GM12878 (cell line): ENCODE data around the gene UST.

ENCODE experiments used
- CHD4 ChIP-seq: fragments of 200-600 bp; sonication (generic); IDR thresholded peaks from 2 replicates; pipeline ENCODE4 v1.6.1; 2016; ENCODE audit warnings: mild to moderate bottlenecking
- EP300 ChIP-seq, 2 experiments: fragments of 150-350 bp in 1 of 2; IDR thresholded peaks; 2 replicates each; pipeline ENCODE4 v1.6.1; 2011 to 2012; ENCODE audit warnings: low read depth in 2 of 2, low read length in 2 of 2, borderline replicate concordance in 1 of 2, improper control_type of control experiment in 1 of 2, inconsistent platforms in 1 of 2; ENCODE audit not compliant: control insufficient read depth in 1 of 2
- FOS ChIP-seq: IDR thresholded peaks from 3 replicates; pipeline ENCODE4 v1.6.1; 2011; ENCODE audit warnings: borderline replicate concordance; ENCODE audit not compliant: insufficient read length; ENCODE audit errors: extremely low read depth
- HDAC2 ChIP-seq: fragments of 200-600 bp; sonication (generic); IDR thresholded peaks from 2 replicates; pipeline ENCODE4 v1.6.1; 2017
- MYB ChIP-seq: fragments of 150-350 bp; IDR thresholded peaks from 2 replicates; pipeline ENCODE4 v1.6.1; 2014; ENCODE audit warnings: mild to moderate bottlenecking, low read depth, low read length, borderline replicate concordance
- RAD21 ChIP-seq: IDR thresholded peaks from 2 replicates; pipeline ENCODE4 v1.6.1; 2011; ENCODE audit warnings: mild to moderate bottlenecking, low read depth, low read length, moderate library complexity; ENCODE audit not compliant: insufficient read depth
- ZNF274 ChIP-seq: IDR thresholded peaks from one replicate; pipeline ENCODE4 v1.8.0; 2011; ENCODE audit not compliant: insufficient read length, insufficient read depth
- TF ChIP-seq, protein P1 (sequence below): fragments of 450-650 bp; formaldehyde crosslinking; IDR thresholded peaks from 2 replicates; pipeline ENCODE4 v1.5.0; 2022; ENCODE audit warnings: mild to moderate bottlenecking, missing genetic modification characterization
- TF ChIP-seq, protein P2 (sequence below), 3 experiments: IDR thresholded peaks in 2 of 3; conservative IDR thresholded peaks in 1 of 3; 2 replicates each; pipeline ENCODE4 v1.5.1; 2011; ENCODE audit warnings: low read depth in 3 of 3, low read length in 3 of 3, mild to moderate bottlenecking in 3 of 3, control low read depth in 2 of 3, moderate library complexity in 2 of 3, inconsistent platforms in 1 of 3, mixed read lengths in 1 of 3; ENCODE audit not compliant: control insufficient read depth in 2 of 3, insufficient read depth in 1 of 3; ENCODE audit errors: extremely low read depth in 1 of 3
- TF ChIP-seq, protein P3 (sequence below): IDR thresholded peaks from 2 replicates; pipeline ENCODE4 v1.6.1; 2012; ENCODE audit warnings: low read depth, low read length, improper control_type of control experiment
- TF ChIP-seq, protein P4 (sequence below): IDR thresholded peaks from 2 replicates; pipeline ENCODE4 v1.6.1; 2011; ENCODE audit warnings: low read depth, low read length, improper control_type of control experiment, borderline replicate concordance
- TF ChIP-seq, protein P5 (sequence below): fragments of 450-650 bp; IDR thresholded peaks from 2 replicates; pipeline ENCODE4 v1.6.1; 2017; ENCODE audit warnings: mild to moderate bottlenecking

DNA sequence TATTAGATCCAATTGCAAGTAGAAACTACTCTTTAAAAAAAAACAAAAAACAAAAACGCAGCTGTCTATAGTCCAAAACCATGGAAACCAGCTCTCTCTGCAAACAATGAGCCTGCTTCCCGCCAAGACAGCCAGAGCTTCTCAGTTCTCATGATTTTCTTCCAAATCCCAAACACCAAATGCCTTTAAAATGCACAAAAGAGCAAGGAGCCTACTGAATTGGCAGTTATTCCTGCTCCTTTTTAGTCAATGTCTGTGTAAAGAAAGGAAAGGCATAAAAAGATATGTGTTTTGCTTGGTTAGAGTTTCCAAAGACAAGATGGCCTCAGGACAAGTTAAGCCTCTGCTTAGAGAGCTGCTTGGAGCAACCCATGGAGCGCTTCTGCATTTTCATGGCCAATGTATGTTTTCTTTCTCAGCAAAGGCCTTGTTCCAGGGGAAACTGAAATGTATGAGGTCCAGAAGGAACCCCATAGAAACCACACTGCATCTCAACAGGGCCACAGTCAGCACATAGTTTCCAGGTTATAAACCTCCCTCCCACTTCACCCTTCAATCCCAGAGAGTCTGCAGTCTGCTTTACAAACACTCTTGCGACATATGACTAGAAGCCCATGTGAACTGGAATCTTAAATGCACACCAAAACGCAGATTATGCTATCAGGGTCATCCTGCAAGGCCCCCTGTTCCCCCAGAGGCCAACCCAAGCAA lies 361.4 kb downstream of the UST start:
- TF ChIP-seq, protein P1, sequence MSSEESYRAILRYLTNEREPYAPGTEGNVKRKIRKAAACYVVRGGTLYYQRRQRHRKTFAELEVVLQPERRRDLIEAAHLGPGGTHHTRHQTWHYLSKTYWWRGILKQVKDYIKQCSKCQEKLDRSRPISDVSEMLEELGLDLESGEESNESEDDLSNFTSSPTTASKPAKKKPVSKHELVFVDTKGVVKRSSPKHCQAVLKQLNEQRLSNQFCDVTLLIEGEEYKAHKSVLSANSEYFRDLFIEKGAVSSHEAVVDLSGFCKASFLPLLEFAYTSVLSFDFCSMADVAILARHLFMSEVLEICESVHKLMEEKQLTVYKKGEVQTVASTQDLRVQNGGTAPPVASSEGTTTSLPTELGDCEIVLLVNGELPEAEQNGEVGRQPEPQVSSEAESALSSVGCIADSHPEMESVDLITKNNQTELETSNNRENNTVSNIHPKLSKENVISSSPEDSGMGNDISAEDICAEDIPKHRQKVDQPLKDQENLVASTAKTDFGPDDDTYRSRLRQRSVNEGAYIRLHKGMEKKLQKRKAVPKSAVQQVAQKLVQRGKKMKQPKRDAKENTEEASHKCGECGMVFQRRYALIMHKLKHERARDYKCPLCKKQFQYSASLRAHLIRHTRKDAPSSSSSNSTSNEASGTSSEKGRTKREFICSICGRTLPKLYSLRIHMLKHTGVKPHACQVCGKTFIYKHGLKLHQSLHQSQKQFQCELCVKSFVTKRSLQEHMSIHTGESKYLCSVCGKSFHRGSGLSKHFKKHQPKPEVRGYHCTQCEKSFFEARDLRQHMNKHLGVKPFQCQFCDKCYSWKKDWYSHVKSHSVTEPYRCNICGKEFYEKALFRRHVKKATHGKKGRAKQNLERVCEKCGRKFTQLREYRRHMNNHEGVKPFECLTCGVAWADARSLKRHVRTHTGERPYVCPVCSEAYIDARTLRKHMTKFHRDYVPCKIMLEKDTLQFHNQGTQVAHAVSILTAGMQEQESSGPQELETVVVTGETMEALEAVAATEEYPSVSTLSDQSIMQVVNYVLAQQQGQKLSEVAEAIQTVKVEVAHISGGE, result no peak
- TF ChIP-seq CHD4 (no peak), MYB (no peak), HDAC2 (no peak), FOS (no peak), ZNF274 (no peak), EP300 (IDR thresholded peaks at IDR 0.05; ENCODE audit: borderline replicate concordance in 1 of 2, control insufficient read depth in 1 of 2, low read depth in 2 of 2, low read length in 2 of 2) (no peak), RAD21 (no peak)
- TF ChIP-seq, protein P2, sequence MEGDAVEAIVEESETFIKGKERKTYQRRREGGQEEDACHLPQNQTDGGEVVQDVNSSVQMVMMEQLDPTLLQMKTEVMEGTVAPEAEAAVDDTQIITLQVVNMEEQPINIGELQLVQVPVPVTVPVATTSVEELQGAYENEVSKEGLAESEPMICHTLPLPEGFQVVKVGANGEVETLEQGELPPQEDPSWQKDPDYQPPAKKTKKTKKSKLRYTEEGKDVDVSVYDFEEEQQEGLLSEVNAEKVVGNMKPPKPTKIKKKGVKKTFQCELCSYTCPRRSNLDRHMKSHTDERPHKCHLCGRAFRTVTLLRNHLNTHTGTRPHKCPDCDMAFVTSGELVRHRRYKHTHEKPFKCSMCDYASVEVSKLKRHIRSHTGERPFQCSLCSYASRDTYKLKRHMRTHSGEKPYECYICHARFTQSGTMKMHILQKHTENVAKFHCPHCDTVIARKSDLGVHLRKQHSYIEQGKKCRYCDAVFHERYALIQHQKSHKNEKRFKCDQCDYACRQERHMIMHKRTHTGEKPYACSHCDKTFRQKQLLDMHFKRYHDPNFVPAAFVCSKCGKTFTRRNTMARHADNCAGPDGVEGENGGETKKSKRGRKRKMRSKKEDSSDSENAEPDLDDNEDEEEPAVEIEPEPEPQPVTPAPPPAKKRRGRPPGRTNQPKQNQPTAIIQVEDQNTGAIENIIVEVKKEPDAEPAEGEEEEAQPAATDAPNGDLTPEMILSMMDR (IDR thresholded peaks at IDR 0.05 in 2 of 3, conservative IDR thresholded peaks at IDR 0.05 in 1 of 3; ENCODE audit: control insufficient read depth in 2 of 3, extremely low read depth in 1 of 3, insufficient read depth in 1 of 3, low read depth in 3 of 3, low read length in 3 of 3), result no peak
- TF ChIP-seq, protein P3, sequence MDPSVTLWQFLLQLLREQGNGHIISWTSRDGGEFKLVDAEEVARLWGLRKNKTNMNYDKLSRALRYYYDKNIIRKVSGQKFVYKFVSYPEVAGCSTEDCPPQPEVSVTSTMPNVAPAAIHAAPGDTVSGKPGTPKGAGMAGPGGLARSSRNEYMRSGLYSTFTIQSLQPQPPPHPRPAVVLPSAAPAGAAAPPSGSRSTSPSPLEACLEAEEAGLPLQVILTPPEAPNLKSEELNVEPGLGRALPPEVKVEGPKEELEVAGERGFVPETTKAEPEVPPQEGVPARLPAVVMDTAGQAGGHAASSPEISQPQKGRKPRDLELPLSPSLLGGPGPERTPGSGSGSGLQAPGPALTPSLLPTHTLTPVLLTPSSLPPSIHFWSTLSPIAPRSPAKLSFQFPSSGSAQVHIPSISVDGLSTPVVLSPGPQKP, result no peak
- TF ChIP-seq, protein P4, sequence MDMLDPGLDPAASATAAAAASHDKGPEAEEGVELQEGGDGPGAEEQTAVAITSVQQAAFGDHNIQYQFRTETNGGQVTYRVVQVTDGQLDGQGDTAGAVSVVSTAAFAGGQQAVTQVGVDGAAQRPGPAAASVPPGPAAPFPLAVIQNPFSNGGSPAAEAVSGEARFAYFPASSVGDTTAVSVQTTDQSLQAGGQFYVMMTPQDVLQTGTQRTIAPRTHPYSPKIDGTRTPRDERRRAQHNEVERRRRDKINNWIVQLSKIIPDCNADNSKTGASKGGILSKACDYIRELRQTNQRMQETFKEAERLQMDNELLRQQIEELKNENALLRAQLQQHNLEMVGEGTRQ, result no peak
- TF ChIP-seq, protein P5, sequence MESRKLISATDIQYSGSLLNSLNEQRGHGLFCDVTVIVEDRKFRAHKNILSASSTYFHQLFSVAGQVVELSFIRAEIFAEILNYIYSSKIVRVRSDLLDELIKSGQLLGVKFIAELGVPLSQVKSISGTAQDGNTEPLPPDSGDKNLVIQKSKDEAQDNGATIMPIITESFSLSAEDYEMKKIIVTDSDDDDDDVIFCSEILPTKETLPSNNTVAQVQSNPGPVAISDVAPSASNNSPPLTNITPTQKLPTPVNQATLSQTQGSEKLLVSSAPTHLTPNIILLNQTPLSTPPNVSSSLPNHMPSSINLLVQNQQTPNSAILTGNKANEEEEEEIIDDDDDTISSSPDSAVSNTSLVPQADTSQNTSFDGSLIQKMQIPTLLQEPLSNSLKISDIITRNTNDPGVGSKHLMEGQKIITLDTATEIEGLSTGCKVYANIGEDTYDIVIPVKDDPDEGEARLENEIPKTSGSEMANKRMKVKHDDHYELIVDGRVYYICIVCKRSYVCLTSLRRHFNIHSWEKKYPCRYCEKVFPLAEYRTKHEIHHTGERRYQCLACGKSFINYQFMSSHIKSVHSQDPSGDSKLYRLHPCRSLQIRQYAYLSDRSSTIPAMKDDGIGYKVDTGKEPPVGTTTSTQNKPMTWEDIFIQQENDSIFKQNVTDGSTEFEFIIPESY, result no peak
